Measurements from ENCODE around the gene PDCD1.

The PDCD1 gene

DNA sequence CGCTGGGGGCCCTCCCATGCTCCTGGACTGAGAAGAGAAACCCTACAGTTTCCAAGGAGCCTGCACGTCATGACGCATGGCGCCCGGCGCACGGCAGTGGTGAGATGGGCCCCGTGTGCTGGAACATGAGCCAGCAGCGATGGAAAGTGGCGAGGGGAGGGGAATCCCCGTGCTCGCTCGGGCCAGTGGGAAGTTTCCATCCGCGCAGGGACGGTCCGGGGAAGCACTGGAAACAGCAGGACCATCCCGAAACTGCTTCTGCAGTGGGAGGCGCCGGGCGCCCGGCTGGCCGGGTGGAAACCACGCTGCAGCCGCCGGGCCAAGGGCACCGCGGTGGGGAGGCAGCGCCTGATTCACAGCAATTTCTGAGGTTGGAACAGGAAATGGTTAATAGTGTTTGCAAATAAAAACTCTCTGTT lies 4.9 kb upstream of the PDCD1 start:
- no peak for DNase-seq

DNA sequence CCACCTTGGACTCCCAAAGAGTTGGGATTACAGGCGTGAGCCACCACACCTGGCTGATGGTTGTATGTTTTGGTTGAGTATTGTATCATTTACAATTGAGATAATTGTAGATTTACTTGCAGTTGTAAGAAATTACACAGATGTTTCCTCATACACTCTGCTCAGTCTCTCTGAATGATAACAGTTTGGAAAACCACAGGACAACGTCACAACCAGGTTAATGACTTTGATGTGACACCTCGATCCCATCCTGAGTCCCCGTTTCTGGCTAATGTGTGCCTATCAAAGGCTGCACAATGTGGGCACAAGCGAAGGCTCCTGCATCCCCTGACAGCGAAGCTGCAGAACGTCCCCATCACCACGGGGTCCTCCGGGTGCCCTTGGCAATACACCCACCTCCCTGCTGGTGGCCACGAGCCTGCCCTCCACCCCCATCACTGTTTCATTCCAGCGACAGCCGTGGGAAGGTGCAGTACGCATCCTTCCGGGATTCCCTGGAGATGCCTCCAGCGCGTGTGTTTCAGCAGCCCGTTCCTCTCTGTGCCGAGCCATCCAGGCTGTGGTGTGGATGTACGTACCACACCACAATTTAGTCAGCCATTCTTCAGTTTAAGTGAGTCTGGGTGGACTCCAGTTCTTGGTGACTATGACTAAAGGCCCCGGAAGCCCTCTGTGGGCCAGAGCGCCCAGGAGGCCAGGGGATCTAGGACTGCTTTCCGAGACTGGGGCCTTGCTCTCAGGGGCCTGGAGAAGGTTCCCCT lies 4.3 kb upstream of the PDCD1 start:
- no peak for DNase-seq

DNA sequence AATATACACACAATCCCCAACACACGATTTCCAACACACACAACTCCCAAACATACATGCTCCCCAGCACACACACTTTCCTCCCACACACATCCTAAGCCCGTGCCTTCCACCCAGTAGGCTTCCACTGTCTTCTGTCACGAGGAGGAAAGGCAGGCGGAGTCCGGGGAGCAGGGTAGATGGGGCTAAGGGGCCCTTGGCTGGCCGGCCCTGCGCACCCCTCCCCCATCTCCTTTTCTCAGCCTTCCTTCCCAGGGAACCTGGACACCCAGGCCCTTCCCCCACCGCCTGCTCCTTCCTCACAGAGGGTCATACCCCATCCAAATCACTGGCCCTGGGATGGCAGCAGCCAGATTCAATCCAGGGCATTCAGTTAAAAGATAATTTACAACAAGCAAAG lies 3.4 kb upstream of the PDCD1 start:
- no peak for DNase-seq

DNA sequence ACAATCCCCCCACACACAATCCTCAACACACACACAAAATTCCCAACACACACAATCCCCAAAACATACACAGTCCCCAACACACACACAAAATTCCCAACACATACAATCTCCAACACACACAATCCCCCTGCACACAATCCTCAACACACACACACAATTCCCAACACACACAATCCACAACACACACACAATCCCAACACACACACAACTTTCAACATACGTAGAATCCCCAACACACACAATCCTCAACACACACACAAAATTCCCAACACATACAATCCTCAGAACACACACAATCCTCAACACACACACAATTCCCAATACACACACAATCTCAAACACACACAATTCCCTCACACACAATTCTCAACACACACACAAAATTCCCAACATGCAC lies 2.6 kb upstream of the PDCD1 start:
- DNase-seq, result no peak

DNA sequence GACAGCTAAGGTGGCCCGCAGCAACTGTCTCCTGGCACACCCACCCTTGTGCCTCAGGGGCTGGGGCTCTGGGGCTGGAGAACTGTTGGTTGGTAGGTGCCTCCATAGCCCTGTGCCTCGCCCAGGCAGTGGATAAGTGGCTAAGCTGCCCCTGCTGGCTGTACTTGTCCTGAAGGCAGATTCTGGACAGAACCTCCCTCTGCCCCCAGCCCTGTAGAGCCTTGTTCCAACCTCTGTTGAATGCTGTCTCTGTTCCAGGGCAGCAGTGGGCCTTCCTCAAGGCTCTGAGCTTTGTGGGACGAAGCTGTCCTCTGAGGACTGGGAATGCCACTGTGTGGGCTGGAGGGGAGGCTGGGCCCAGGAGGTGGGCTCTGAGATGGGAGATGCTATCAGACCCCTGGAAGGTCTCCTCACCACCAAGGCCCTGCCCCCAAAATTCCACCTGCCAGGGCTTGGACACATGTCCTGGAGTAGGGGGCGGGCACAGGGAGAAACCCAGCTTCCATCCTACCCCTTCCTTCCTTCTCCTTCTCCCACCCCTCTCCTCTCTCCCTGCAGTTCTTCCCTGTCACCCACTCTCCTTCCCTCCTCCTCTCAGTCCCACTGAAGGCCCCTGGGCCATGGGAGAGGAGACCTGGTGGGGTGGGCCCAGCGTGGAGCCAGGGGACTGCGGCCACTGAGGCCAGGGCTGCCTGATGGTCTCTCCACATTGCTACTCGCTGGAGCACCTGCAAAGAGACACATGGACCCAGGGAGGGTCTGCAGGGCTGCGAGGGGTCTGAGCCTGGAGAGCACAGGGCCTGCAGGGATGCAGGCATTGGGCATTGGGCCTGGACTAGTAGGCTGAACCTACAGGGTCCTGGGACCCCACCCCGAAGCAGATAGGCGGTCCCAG lies 1.7 kb upstream of the PDCD1 start:
- no peak for DNase-seq

DNA sequence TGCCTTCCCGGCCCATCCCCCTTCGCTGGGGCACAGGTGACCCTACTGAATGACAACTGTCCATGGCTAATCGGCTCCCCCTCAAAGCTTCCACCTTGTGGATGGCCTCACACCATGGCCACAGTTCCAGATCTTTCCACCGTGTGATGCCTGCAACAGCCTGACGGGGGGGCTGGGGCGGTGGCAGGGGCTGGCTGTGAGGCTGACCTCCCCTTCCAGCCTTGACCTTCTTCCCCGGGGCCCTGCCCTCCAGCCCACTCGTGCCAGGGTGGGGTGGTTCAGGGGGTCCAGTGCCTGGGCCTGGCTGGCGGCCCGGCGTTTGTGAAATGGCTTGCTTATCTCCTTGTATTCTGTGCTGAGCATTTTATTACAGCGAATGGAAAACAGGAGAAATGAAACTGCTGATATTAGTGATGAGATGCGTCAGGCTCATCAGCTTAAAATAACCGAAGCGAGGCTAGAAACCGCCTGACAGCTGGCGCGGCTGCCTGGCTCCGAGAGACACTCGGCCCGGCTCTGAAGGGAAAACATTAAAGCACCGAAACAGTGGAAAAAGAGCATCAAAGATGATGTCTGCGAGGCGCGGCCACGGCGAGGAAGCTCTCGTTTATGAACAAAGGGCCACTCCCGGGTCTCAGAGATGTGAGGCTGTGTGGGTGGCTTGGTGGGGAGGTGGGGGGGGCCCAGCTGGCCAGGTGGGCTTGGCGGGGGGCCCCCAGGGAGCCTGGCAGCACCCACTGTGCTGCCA lies 916 bp upstream of the PDCD1 start:
- DNase-seq, result no peak

DNA sequence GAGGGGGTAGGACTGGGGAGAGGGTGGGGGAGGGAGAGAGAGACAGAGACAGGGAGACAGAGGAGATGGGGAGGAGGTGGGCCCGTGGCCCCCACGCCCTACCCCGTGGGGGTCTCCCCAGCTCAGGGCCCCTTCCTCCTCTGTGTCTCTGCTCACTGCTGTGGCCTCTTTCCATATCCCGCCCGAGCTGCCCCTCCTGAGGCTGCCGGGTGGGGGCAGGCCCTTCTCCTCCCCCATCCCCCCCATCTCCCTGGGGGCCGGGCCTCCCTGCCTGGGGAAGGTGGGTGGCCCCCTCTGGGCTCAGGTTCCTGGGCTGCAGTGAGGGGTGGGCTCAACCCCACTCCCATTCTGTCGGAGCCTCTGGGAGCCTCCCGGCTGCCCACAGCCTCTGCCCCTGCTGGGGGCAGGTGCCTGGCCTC lies 332 bp upstream of the PDCD1 start:
- DNase-seq, result no peak

DNA sequence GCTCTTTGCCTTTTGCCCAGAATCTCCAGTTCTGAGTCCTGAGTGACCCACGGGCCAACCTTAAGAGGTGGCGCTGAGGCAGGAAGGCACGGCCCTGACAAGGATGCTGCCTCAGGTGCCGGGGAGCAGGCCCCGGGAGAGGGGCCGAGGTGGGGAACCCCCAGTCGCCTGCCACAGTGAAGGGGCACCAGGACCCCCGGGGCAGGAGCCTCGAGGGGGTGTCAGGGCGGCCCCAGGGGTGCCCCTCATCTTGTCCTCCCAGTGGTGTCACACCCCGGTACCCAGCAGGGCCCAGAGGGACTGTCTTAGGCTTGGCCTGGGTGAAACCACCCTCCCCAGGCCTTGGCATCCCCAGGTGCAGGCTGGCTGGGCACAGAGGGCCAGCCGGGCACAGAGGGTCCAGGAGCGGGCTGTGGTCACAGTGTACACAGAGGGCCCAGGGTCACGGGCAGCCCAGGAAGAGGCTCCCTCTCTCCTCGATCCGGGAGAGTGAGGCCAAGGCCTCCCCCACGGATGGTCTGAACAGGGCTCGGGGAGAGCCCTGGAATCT lies 1.0 kb downstream of the PDCD1 start:
- no peak for DNase-seq

DNA sequence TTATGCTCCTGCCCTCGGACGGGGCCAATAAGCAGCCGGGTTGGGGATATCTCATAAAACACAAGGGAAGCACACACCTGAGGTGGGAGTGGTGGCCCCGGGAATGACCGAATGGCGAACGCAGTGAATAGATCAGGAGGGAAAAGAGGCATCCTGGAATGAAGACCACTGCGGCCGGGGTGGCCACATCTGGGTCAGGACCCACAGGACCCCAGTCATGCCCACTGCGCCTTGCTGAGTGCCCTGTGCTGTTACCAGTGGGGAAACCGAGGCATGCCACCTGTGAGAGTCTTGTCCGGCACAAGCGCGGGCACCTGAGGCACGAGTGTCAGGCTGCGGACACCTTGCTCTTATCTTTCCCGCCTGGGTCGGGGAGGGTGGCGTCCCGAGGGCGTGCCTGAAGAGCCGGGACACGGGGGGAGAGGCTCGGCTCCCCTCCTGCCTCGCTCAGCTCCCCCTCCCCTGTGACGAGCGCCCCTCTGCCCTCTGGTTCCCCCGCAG lies 1.6 kb downstream of the PDCD1 start:
- DNase-seq, result no peak

DNA sequence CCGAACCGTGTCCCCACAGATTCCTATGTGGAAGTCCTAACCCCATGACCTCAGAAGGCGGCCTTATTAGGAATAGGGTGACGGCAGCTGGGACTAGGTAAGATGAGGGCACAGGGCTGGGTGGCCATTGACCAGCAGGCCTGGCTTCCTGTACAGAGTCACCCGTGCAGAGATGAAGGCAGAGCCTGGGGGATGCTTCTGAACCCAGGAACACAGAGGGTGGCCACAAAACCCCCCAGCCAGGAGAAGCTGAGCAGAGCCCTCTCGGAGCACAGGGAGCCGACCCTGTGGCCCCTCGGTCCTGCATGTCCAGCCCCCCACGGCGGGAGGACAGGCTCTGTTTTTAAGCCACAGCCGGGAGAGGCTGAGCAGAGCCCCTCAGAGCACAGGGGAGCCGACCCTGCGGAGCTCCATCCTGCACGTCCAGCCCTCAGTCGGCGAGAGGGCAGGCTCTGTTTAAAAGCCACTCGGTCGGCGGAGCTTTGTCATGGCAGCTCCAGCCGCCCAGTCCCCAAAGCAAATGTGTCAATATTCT lies 2.7 kb downstream of the PDCD1 start:
- DNase-seq, result no peak

DNA sequence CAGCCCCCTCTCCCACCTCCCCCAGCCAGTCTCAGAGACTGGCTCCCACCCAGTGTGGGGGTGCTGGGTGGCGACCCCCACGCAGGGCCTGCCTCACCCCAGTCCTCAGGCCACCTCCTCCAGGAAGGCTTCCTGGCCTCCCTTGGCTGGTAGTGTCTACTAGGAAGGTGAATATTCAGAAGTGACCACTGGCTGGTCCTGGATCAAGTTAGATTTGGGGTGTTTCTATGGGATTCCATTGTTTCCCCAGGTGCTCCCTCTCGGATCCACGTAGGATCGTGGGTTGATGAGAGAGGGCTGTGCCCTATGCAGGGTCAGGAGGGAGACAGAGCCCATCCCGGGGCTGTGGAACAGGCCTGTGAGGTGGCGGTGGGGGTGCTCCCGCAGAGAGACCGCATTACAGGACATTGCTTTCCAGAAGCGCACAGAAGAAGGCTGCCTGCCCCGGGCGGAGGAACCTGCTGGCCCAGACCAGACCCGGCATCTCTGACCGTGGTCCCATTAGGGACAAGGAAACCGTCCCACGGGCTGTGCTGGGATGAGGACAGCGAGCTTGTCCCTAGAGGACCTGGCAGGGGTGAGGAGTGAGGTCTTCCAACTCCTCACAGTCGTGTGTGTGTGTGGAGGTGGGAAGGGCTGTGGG lies 3.3 kb downstream of the PDCD1 start:
- DNase-seq, result no peak

DNA sequence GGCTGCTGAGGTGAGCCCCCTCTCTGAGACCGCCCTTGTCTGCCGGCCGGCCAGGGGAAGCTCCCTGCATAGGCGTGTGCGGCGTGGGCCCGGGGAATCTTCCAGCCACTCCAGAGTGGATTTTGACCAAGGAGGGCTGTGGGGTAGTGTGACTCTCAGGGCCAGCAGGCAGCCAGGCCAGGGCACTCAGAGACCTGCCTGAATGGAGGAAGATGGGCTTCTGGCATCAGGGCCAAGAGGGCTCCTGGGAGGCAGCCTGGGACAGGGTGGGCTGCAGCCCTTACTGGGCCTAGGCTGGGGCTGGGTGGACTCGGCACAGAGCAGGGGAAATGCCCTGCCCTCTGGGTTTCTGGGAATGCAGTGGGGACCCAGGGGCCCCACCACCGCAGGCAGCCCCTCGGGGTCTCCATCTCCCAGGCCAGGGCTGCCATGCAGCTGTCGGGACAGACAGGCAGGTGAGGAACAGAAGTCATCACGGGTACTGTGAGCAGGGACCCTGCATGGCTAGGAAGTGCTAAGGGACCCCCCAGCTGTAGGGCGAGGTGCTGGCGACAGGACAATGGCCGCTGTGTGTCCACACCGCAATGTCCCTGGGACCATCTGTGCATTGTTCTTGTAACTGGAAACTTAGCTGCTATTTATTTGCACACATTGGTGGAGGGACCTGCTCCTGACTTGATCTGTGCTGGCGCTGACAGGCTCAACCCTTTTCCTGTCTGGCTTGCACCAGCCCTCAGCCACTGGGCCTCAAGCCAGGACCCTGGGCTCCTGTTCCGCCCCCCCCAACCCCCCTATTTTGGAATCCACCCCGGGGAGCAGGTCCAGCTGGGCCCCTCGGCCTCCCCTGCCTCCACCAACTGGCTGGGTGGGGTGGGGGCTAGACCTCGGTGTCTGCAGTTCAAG lies 4.1 kb downstream of the PDCD1 start:
- no peak for DNase-seq

DNA sequence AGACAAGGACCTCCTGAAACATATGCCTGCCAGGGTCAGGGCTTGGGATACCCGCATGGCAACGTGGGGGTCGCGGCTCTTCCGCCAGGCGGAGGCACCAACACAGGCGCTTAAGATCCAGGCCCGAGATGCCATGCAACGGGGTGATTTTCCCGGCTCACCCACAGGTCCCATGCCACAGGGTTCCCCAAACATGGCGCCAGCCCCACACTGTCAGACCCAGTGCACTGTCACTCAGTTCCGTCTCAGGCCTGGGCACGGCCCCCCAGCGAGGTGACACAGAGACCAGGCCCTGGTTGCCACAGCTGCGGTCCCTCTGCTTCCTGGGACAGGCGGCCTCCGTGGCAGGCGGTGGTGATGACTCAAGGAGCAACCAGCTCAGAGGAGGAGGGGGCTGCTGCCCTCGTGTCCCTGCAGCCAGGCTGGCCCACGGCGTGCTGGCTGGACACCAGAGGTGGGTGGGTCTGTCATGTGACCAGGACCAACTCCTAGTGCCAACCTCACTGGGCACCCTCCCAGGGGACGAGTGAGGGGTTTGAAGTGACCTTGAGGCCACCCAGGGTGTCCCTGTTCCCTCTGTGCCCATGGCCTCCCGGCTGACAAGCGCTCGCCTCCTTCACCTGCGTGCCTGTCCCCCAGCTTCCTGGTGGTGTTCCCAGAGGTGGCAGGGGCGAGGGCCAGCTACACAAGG lies 4.9 kb downstream of the PDCD1 start:
- DNase-seq, result no peak

DNA sequence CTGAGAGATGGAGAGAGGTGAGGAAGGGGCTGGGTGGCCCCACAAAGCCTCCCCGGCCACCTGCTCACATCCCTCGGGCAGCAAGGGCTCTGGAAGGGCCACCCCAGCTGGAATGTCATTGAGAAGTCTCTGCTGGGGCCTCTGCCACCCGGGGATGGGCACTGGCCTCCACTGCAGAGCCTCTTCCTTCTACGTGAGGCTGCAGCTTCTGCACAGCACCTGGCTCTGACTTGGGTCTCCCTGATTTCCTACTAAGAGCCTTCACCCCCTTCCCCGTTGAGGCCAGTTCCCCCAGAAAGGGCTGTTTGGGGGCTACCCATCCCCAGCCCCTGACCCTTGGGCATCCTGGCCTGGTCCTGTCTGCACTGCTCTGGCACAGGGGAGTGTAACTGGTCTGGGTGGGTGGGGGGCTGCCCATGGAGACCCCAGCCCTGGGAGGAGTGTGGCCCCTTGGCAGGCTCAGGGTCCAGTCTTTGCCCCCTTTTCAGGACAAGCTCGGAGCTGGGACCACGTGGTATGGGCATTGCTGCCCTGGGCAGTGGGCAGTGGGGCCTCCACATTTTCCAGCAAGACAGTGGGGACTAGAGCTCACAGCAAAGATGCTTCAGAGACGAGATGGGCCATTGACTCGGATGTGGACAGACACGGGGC lies 5.6 kb downstream of the PDCD1 start:
- DNase-seq, result no peak

DNA sequence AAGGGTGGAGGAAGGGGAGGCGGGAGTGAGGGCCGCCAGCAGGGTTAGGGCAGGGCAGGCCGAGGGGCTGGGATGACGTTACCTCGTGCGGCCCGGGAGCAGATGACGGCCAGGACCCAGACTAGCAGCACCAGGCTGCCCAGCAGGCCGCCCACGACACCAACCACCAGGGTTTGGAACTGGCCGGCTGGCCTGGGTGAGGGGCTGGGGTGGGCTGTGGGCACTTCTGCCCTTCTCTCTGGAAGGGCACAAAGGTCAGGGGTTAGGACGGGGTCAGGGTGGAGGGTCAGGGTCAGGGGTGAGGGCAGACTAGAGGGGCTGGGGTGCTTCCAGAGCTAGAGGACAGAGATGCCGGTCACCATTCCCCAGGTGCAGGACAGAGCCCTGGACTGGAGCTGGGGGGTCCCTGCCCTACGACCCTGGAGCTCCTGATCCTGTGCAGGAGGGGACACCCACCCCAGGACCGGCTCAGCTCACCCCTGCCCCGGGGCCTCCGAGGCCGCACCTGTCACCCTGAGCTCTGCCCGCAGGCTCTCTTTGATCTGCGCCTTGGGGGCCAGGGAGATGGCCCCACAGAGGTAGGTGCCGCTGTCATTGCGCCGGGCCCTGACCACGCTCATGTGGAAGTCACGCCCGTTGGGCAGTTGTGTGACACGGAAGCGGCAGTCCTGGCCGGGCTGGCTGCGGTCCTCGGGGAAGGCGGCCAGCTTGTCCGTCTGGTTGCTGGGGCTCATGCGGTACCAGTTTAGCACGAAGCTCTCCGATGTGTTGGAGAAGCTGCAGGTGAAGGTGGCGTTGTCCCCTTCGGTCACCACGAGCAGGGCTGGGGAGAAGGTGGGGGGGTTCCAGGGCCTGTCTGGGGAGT lies 6.3 kb downstream of the PDCD1 start:
- DNase-seq, result no peak

DNA sequence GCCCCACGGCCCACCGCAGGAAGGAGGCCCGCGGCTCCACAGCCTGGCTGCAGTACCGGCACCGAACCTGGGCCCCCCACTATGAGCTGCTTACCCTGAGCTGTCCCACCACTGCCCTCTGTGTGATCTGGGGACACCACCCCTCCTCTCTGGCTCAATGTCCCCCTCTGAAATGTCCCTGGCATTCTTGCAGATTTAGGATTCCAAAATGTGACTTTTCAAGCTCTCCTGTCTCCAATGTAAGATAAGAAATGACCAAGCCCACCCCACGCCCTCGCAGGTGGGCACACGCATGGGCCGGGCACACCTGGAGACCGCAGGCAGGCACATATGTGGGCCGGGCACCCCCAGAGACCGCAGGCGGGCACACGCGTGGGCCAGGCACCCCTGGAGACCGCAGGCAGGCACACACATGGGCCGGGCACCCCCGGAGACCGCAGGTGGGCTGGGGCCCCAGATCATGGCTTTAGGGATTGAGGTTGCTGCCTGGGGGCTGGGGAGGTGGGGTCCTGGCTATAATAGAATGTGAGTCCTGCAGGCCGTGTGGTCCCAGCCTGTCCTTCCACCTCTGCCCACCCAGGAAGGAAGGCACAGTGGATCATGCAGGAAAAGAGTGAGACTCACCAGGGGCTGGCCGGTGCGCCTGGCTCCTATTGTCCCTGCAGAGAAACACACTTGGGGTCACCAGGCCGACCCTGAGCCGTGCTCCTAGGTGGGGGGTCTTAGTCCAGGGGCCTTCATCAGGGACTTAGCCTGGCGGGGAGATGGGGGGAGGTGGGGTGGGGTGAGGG lies 7.2 kb downstream of the PDCD1 start:
- DNase-seq, result no peak

DNA sequence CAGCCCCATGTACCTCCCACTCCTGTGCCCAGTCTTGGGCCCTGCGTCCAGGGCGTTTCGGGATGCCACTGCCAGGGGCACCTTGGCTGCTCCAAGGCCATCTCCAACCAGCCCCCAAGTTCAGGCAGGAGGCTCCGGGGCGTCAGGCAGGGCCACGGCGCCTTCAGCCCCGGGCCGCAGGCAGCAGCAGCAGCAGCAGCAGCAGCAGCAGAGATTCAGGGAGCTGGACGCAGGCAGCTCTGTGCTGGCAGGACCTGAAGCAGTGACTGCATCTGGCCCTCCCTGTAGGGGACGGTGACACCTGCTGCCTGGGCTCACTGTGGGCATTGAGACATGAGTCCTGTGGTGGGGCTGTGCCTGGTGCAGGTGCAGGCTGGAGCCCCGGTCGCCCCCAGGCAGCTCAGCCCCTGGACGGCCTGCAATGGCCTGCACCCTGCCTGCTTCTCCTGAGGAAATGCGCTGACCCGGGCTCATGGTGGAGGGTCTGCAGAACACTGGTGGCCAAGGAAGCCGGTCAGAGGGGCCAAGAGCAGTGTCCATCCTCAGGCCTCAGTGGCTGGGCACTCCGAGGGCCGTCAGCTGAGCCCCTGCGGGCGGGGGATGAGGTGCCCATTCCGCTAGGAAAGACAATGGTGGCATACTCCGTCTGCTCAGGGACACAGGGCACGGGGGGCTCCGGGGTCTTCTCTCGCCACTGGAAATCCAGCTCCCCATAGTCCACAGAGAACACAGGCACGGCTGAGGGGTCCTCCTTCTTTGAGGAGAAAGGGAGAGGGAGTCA lies 8.0 kb downstream of the PDCD1 start:
- no peak for DNase-seq
